ENCODE data around the gene KCNC2. TPM values are rescaled to one million over a fixed set of nuclear protein-coding genes. Genes with fewer than 3 reads are reported as not detected.

KCNC2 gene
- total RNA-seq, 2 donors from 2014 or later = 3.0 to 4.7 TPM

- Histone ChIP-seq H3K9me3 (no peaks in the 10 kb centered on the region), H3K36me3 (no peaks in the 10 kb centered on the region), H3K4me3 (no peak overlapping the region), H3K27me3 (replicated peaks; ENCODE audit: insufficient read depth) (no peaks in the 10 kb centered on the region), H3K4me1 (replicated peaks) (no peaks in the 10 kb centered on the region), H3K27ac (no peak overlapping the region)
- TF ChIP-seq CTCF (IDR thresholded peaks at IDR 0.05) = no peak
- no peak for TF ChIP-seq POLR2A (IDR thresholded peaks at IDR 0.05)
- TF ChIP-seq POLR2AphosphoS5 (IDR thresholded peaks at IDR 0.05) = no peak
- intact Hi-C loops (cut with DNase I) = no loop called here
- DNase-seq (ENCODE audit: low spot score) = no peak
- WGBS = 54% methylated on average over 3 of the region's 3 CpGs
Observed at GRCh38 chr12:74999474-74999873, 210.2 kb downstream of the KCNC2 start.

Other genes starting within 250 kb of the KCNC2 start
- gene CAPS2, start 120.5 kb upstream of the KCNC2 start, total RNA-seq = 10 to 100 TPM in 1 of 2 donors, 1 to 10 TPM in 1; 7.9 to 29.8 TPM
- 1 to 10 TPM in 1 of 2 donors, not detected in 1; 1.0 TPM for gene GLIPR1L1, start 124.8 kb upstream of the KCNC2 start, total RNA-seq
- gene GLIPR1L2, start 181.2 kb upstream of the KCNC2 start, total RNA-seq = 1 to 10 TPM; 1.4 to 1.8 TPM

Data from prostate gland (tissue), 2 donors.